Measurements from ENCODE around the gene MACROD2. TPM values are rescaled to one million over a fixed set of nuclear protein-coding genes. Genes with fewer than 3 reads are reported as not detected.

MACROD2 gene
- total RNA-seq, 1 experiment from 2014 or later = 3.7 TPM

DNA sequence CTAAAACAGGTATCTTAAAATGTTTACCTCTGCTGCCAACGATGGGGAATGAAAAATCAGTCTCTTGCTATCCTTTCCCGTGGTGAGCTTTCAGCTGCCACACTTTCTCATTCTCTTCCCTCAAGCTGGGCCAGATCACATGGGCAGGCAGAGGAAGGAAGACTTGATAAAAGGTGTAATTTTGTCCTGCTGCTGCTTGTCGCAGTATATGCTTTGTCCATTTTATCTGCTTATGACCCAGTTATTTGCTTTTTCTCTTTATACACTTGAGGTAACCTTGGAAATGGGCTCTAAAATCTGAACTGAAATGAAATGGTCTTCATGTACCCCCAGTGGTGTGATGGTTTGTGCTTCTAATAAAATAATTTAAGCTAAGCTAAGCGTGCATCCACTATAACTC lies 1038.0 kb downstream of the MACROD2 start:
- intact Hi-C loops (cut with micrococcal nuclease) = no loop called here
- H3K36me3 ChIP-seq (ENCODE audit: control insufficient read depth in 1 of 2, insufficient read depth in 2 of 2, low read length in 2 of 2) = no peaks in the 10 kb centered on the region
- no peaks in the 10 kb centered on the region for H3K79me2 ChIP-seq (ENCODE audit: insufficient read depth, low read length)
- BruUV-seq (replicated peaks) = no TSS peak
- ATAC-seq = no peak
- H3K9ac ChIP-seq (ENCODE audit: low read length) = no peak overlapping the region
- ChIA-PET POLR2A (no interaction called here), RAD21 (ENCODE audit: low non-redundant PET in 1 of 2, low total read pairs in 2 of 2, uncharacterized antibody in 2 of 2, unreplicated experiment in 2 of 2) (no interaction called here), CTCF (no interaction called here)
- no peaks in the 10 kb centered on the region for H4K20me1 ChIP-seq (ENCODE audit: insufficient read depth)
- no peak overlapping the region for H3K4me2 ChIP-seq (ENCODE audit: low read length)
- H3K4me1 ChIP-seq (ENCODE audit: control insufficient read depth in 1 of 2, insufficient read depth in 2 of 2, low read length in 2 of 2) = no peaks in the 10 kb centered on the region
- H3K4me3 ChIP-seq (replicated peaks in 1 of 2; ENCODE audit: low read depth in 1 of 2, low read length in 2 of 2) = no peak overlapping the region
- H2AFZ ChIP-seq (ENCODE audit: low read depth, low read length, poor library complexity, severe bottlenecking) = no peak overlapping the region
- no peaks in the 10 kb centered on the region for H3K9me3 ChIP-seq (ENCODE audit: control insufficient read depth in 1 of 2, insufficient read depth in 1 of 2, low read depth in 1 of 2, low read length in 2 of 2)
- no peak for TF ChIP-seq CEBPB (IDR thresholded peaks at IDR 0.05; ENCODE audit: low read depth)
- TF ChIP-seq YY1 (IDR thresholded peaks at IDR 0.05; ENCODE audit: extremely low read depth, insufficient replicate concordance, low read depth, low read length) = no peak
- TF ChIP-seq FOSL1 (IDR thresholded peaks at IDR 0.05; ENCODE audit: low read depth) = no peak
- no peak for TF ChIP-seq ZFX (IDR thresholded peaks at IDR 0.05)
- TF ChIP-seq RAD21 (IDR thresholded peaks at IDR 0.05; ENCODE audit: low read depth) = no peak
- no peak for TF ChIP-seq SRF (IDR thresholded peaks at IDR 0.05; ENCODE audit: low read depth)
- no peak for TF ChIP-seq ELF1 (IDR thresholded peaks at IDR 0.05; ENCODE audit: borderline replicate concordance, low read depth)
- no peak for TF ChIP-seq POLR2AphosphoS5 (IDR thresholded peaks at IDR 0.05; ENCODE audit: low read depth, low read length)
- no peak for DNase-seq (ENCODE audit: low read depth, low spot score)
- no peak overlapping the region for H3K27ac ChIP-seq (ENCODE audit: low read depth, low read length)
- no peaks in the 10 kb centered on the region for H3K9me2 ChIP-seq (ENCODE audit: insufficient read depth)
- H3K27me3 ChIP-seq (ENCODE audit: insufficient read depth, low read length) = no peaks in the 10 kb centered on the region

DNA sequence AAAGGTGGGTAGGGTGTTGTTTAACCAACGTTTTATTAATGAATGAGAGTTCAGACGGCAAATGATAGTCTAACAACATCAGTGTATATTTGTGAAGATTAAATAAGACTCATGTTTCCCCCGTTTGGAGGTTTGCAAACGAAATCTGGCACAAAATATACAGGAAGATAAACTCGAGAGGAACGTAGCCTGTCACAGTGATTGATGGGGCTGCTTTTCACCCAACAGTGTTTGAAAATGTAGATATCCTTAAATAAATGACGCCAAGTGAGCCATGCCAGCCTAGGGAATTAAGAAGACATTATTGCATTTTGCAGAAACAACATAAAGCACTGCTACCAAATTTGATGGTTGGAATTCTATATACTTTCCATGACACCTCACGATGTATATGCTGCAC lies 1038.6 kb downstream of the MACROD2 start:
- RAD21 ChIA-PET (ENCODE audit: low non-redundant PET in 1 of 2, low total read pairs in 2 of 2, uncharacterized antibody in 2 of 2, unreplicated experiment in 2 of 2) = no interaction called here
- H3K4me3 ChIP-seq (replicated peaks in 1 of 2; ENCODE audit: low read depth in 1 of 2, low read length in 2 of 2) = no peak overlapping the region
- BruUV-seq (replicated peaks) = no TSS peak

More for the DNA sequence above, 1038.6 kb downstream of the MACROD2 start:
- Histone ChIP-seq H3K27me3 (ENCODE audit: insufficient read depth, low read length) (no peaks in the 10 kb centered on the region), H3K36me3 (ENCODE audit: control insufficient read depth in 1 of 2, insufficient read depth in 2 of 2, low read length in 2 of 2) (no peaks in the 10 kb centered on the region), H3K9me3 (ENCODE audit: control insufficient read depth in 1 of 2, insufficient read depth in 1 of 2, low read depth in 1 of 2, low read length in 2 of 2) (no peaks in the 10 kb centered on the region), H3K4me1 (ENCODE audit: control insufficient read depth in 1 of 2, insufficient read depth in 2 of 2, low read length in 2 of 2) (no peaks in the 10 kb centered on the region), H3K4me2 (ENCODE audit: low read length) (no peak overlapping the region), H4K20me1 (ENCODE audit: insufficient read depth) (no peaks in the 10 kb centered on the region), H3K79me2 (ENCODE audit: insufficient read depth, low read length) (no peaks in the 10 kb centered on the region), H2AFZ (ENCODE audit: low read depth, low read length, poor library complexity, severe bottlenecking) (no peak overlapping the region), H3K9me2 (ENCODE audit: insufficient read depth) (no peaks in the 10 kb centered on the region), H3K27ac (ENCODE audit: low read depth, low read length) (no peak overlapping the region), H3K9ac (ENCODE audit: low read length) (no peak overlapping the region)
- intact Hi-C loops (cut with micrococcal nuclease) = no loop called here
- ATAC-seq (no peak), DNase-seq (ENCODE audit: low read depth, low spot score) (no peak)
- CTCF ChIA-PET = no interaction called here
- POLR2A ChIA-PET = no interaction called here
- TF ChIP-seq TCF7L2 (IDR thresholded peaks at IDR 0.05; ENCODE audit: borderline replicate concordance, extremely low read depth, insufficient read depth, insufficient read length) (no peak), SRF (IDR thresholded peaks at IDR 0.05; ENCODE audit: low read depth) (no peak), CBX3 (IDR thresholded peaks at IDR 0.05; ENCODE audit: low read depth) (no peak), ZFX (IDR thresholded peaks at IDR 0.05) (no peak), ELF1 (IDR thresholded peaks at IDR 0.05; ENCODE audit: borderline replicate concordance, low read depth) (no peak), YY1 (IDR thresholded peaks at IDR 0.05; ENCODE audit: extremely low read depth, insufficient replicate concordance, low read depth, low read length) (no peak), EZH2phosphoT487 (IDR thresholded peaks at IDR 0.05; ENCODE audit: borderline replicate concordance) (no peak), SIN3A (IDR thresholded peaks at IDR 0.05; ENCODE audit: low read depth) (no peak), RAD21 (IDR thresholded peaks at IDR 0.05; ENCODE audit: low read depth) (no peak), EZH2 (IDR thresholded peaks at IDR 0.05) (no peak), ZNF274 (IDR thresholded peaks at IDR 0.05; ENCODE audit: low read depth, low read length) (no peak), FOSL1 (IDR thresholded peaks at IDR 0.05; ENCODE audit: low read depth) (no peak), JUND (IDR thresholded peaks at IDR 0.05) (no peak), POLR2AphosphoS5 (IDR thresholded peaks at IDR 0.05; ENCODE audit: low read depth, low read length) (no peak), POLR2A (IDR thresholded peaks at IDR 0.05; ENCODE audit: borderline replicate concordance, extremely low read depth, insufficient read depth, insufficient read length) (no peak), EGR1 (IDR thresholded peaks at IDR 0.05; ENCODE audit: low read depth) (no peak)
- TF ChIP-seq, protein P1, sequence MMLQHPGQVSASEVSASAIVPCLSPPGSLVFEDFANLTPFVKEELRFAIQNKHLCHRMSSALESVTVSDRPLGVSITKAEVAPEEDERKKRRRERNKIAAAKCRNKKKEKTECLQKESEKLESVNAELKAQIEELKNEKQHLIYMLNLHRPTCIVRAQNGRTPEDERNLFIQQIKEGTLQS (IDR thresholded peaks at IDR 0.05) = no peak
- TF ChIP-seq, protein P2, sequence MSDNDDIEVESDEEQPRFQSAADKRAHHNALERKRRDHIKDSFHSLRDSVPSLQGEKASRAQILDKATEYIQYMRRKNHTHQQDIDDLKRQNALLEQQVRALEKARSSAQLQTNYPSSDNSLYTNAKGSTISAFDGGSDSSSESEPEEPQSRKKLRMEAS (IDR thresholded peaks at IDR 0.05) = no peak

Measured in HCT116 (cell line).